PC-9 (cell line): ENCODE results near the gene ZDHHC21.

Experiments used
- CTCF ChIP-seq: fragments of 200-600 bp; sonication (generic); conservative IDR thresholded peaks from 2 replicates; pipeline ENCODE4 v1.6.1; 2017; ENCODE audit warnings: mixed run types, antibody characterized with exemption, mild to moderate bottlenecking, moderate library complexity
- EZH2 ChIP-seq: fragments of 200-600 bp; sonication (generic); IDR thresholded peaks from 2 replicates; pipeline ENCODE4 v1.8.0; 2017; ENCODE audit warnings: antibody characterized with exemption, low read depth

- TF ChIP-seq CTCF, result no peak
- no peak for TF ChIP-seq EZH2
Measured at GRCh38 chr9:14591411-14591810, 101.8 kb downstream of the ZDHHC21 start.
